H1 (cell line): ENCODE results near the gene EIPR1. TPM values are rescaled to one million over a fixed set of nuclear protein-coding genes. Genes with fewer than 3 reads are reported as not detected.

Experiments
- CHD7 ChIP-seq: fragments of 300-600 bp; sonication (generic); IDR thresholded peaks from 2 replicates; pipeline ENCODE4 v1.7.1; 2012; ENCODE audit warnings: low read length, moderate library complexity, mild to moderate bottlenecking, inconsistent platforms; ENCODE audit not compliant: insufficient replicate concordance
- HDAC2 ChIP-seq, 2 experiments: fragments of 300-600 bp in 1 of 2; sonication (generic) in 1 of 2; IDR thresholded peaks; 2 replicates each; pipeline ENCODE4 v1.6.1; 2011 to 2012; ENCODE audit warnings: low read depth in 2 of 2, low read length in 2 of 2, mild to moderate bottlenecking in 2 of 2, moderate library complexity in 2 of 2, borderline replicate concordance in 1 of 2, inconsistent platforms in 1 of 2
- JUN ChIP-seq: IDR thresholded peaks from 2 replicates; pipeline ENCODE4 v1.6.1; 2011; ENCODE audit warnings: low read depth, mild to moderate bottlenecking, improper control_type of control experiment, low read length
- MAFK ChIP-seq: IDR thresholded peaks from 2 replicates; pipeline ENCODE4 v1.6.1; 2012; ENCODE audit warnings: low read depth, mild to moderate bottlenecking, improper control_type of control experiment, low read length
- RBBP5 ChIP-seq: IDR thresholded peaks from 2 replicates; pipeline ENCODE4 v1.7.1; 2012; ENCODE audit warnings: low read depth, mild to moderate bottlenecking, inconsistent platforms, low read length, moderate library complexity, borderline replicate concordance
- RNF2 ChIP-seq: fragments of 200-900, 300-1000 bp; sonication (generic); IDR thresholded peaks from 2 replicates; pipeline ENCODE4 v1.7.1; 2016; ENCODE audit warnings: borderline replicate concordance, low read depth, mild to moderate bottlenecking, antibody characterized with exemption, low read length; ENCODE audit not compliant: poor library complexity, severe bottlenecking; ENCODE audit errors: missing control alignments
- RXRA ChIP-seq: IDR thresholded peaks from 2 replicates; pipeline ENCODE4 v1.6.1; 2011; ENCODE audit warnings: low read depth, mild to moderate bottlenecking, low read length, moderate library complexity; ENCODE audit not compliant: insufficient read depth
- polyA plus RNA-seq, 7 experiments: library from polyadenylated mRNA; depleted of rRNA in 3 of 7; stranded (reverse) in 5 of 7; unstranded in 2 of 7; fragments of >200 nt in 5 of 7; fragments of 200-250 nt in 2 of 7; gene quantifications; 1 replicate in 5 of 7; 2 replicates in 1 of 7; 4 replicates in 1 of 7; pipeline versions ENCODE4 v1.2.1 to v1.2.3, GENCODE V29; 2011 to 2013; ENCODE audit warnings: missing spikeins in 2 of 7, mixed read lengths in 2 of 7
- total RNA-seq: library from RNA; stranded (reverse); fragmentation: NEBNext Ultra II Directional; extraction: Animal tissue kit (Norgen Biotek cat#: 25700); gene quantifications from 2 replicates; pipeline ENCODE4 v1.2.1, GENCODE V29; 2021

EIPR1 gene
- total and polyA plus RNA-seq, 2 of the 8 experiments (the other 6 are each of a cell fraction or from before 2014, with no cell fraction given), result 26.3 to 56.4 TPM

- TF ChIP-seq MAFK, result no peak
- TF ChIP-seq RXRA, result no peak
- no peak for TF ChIP-seq RNF2
- no peak for TF ChIP-seq RBBP5
- TF ChIP-seq HDAC2 (IDR thresholded peaks at IDR 0.05; ENCODE audit: borderline replicate concordance in 1 of 2, low read depth in 2 of 2, low read length in 2 of 2), result no peak
- TF ChIP-seq JUN, result no peak
- no peak for TF ChIP-seq CHD7
- TF ChIP-seq, all 59 proteins: peak for 0
Measured at GRCh38 chr2:3277748-3278520, 99.7 kb downstream of the EIPR1 start (continued).
